Thyroid gland (tissue), 4 donors: ENCODE results near the gene CERCAM. TPM values are rescaled to one million over a fixed set of nuclear protein-coding genes. Genes with fewer than 3 reads are reported as not detected.
A peak's percentile ranks its signal among the peaks of the same experiment; 100 is the strongest.
"Not testable (repeated sequence)": the region's sequence is repeated elsewhere in the genome, so short reads cannot be mapped to it uniquely, and the experiment has no call there.

ENCODE experiments used
- DNase-seq, 2 donors: peaks; one replicate each; pipeline ENCODE4 v3.0.0-alpha.2; 2019
- H3K27ac ChIP-seq, 3 donors: fragments of 200-600 bp; sonication (generic); 1 replicate in 2 of 3; 2 replicates in 1 of 3; pipeline ENCODE4 v1.5.1; 2016 to 2019; ENCODE audit warnings: mild to moderate bottlenecking in 1 of 3, moderate library complexity in 1 of 3
- H3K27me3 ChIP-seq: fragments of 200-600 bp; sonication (generic); one replicate; pipeline ENCODE4 v1.5.1; 2019
- H3K36me3 ChIP-seq, 2 donors: fragments of 200-600 bp; sonication (generic); one replicate each; pipeline ENCODE4 v1.5.1; 2016 to 2019
- H3K4me1 ChIP-seq, 2 donors: fragments of 200-600 bp; sonication (generic); one replicate each; pipeline ENCODE4 v1.5.1; 2017 to 2019
- H3K4me3 ChIP-seq, 3 donors: fragments of 200-600 bp; sonication (generic); replicated peaks in 1 of 3; 1 replicate in 2 of 3; 2 replicates in 1 of 3; pipeline ENCODE4 v1.5.1; 2016; ENCODE audit warnings: mild to moderate bottlenecking in 1 of 3
- H3K9me3 ChIP-seq: fragments of 200-600 bp; sonication (generic); one replicate; pipeline ENCODE4 v1.5.1; 2017
- POLR2A ChIP-seq, 2 donors: fragments of 450-650 bp; IDR thresholded peaks; one replicate each; pipeline ENCODE4 v1.6.1; 2017; ENCODE audit warnings: antibody characterized with exemption in 2 of 2, mild to moderate bottlenecking in 2 of 2, moderate library complexity in 1 of 2
- WGBS, 2 donors: methylation state at CpG; one replicate each; pipeline ENCODE4 v1.1.5; 2017; 5-methylcytosine and 5-hydroxymethylcytosine counted together
- intact Hi-C: fragments of 100-400 bp; cut with DNase I; formaldehyde crosslinking; loops from one replicate; pipeline ENCODE4 v1.15.1; 2023
- total RNA-seq, 4 donors: library from RNA; depleted of rRNA; stranded (reverse); fragments of >200 nt; gene quantifications; one replicate each; pipeline ENCODE4 v1.2.3, GENCODE V29; 2016
- TF ChIP-seq, protein P1 (sequence below), 6 experiments: fragments of 200-600 bp in 3 of 6; fragments of 450-650 bp in 3 of 6; sonication (generic) in 3 of 6; IDR thresholded peaks; one replicate each; pipeline ENCODE4 v1.5.1; 2016 to 2019; ENCODE audit warnings: antibody characterized with exemption in 6 of 6, mild to moderate bottlenecking in 2 of 6, inconsistent platforms in 1 of 6, moderate library complexity in 1 of 6

The CERCAM gene
- total RNA-seq, 4 donors from 2014 or later: 22.3 to 35.4 (median 27.2) TPM

DNA sequence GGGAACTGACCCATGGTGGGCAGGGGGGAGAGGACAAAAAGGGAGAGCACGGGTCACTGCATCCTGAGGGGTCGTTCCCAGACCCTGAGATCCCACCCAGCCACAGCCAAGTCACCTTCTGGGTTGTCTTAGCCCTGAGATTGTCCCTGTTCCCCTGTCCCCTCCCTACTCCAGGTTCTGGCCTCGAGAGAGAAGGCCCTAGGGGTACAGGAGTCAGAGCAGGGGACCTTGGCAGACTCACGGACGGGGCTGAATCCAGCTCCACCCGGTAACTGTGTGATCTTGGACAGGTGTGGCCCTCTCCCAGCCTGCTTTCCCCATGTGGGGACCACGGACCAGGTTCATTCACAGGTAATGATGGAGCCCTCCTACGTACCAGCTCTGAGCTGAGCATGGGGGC is 11.2 kb upstream of the CERCAM start:
- Histone ChIP-seq H3K36me3 (no peaks in the 10 kb centered on the region), H3K27ac (no peak overlapping the region), H3K27me3 (no peaks in the 10 kb centered on the region), H3K4me3 (no peak overlapping the region), H3K4me1 (peaks cover 13 to 14% of the 10 kb centered on the region in 2 donors), H3K9me3 (no peaks in the 10 kb centered on the region)
- TF ChIP-seq POLR2A (IDR thresholded peaks at IDR 0.05): no peak
- TF ChIP-seq, protein P1, sequence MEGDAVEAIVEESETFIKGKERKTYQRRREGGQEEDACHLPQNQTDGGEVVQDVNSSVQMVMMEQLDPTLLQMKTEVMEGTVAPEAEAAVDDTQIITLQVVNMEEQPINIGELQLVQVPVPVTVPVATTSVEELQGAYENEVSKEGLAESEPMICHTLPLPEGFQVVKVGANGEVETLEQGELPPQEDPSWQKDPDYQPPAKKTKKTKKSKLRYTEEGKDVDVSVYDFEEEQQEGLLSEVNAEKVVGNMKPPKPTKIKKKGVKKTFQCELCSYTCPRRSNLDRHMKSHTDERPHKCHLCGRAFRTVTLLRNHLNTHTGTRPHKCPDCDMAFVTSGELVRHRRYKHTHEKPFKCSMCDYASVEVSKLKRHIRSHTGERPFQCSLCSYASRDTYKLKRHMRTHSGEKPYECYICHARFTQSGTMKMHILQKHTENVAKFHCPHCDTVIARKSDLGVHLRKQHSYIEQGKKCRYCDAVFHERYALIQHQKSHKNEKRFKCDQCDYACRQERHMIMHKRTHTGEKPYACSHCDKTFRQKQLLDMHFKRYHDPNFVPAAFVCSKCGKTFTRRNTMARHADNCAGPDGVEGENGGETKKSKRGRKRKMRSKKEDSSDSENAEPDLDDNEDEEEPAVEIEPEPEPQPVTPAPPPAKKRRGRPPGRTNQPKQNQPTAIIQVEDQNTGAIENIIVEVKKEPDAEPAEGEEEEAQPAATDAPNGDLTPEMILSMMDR (IDR thresholded peaks at IDR 0.05): no peak
- intact Hi-C loops: no loop called here
- WGBS, 2 donors: 60 to 69% methylated on average over 3 to 8 of the region's 8 CpGs
- DNase-seq: no peak

DNA sequence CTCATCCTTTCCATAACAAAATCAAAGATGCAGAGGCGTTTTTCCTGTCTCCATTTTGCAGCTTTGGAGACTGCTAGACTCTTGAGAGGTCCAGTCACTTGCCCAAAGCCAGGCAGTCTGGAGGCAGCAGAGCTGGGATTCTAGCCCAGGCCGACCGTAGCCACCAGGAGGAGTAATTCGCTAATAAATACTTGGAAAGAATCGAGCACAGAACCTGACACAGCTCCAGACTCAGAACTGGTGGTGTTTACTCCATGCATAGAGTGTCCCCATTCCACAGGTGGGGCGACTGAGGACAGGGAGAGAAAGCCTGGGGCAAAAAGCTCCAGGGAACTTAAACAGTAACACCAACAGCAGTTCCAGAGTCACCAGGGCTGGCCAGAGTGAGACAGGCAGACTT is 10.7 kb upstream of the CERCAM start:
- WGBS, 2 donors: 58 to 60% methylated on average over 6 of the region's 6 CpGs
- H3K4me3 ChIP-seq: no peak overlapping the region
- H3K36me3 ChIP-seq: no peaks in the 10 kb centered on the region
- no peak for DNase-seq
- no peak overlapping the region for H3K27ac ChIP-seq
- H3K4me1 ChIP-seq: peaks cover 13 to 14% of the 10 kb centered on the region in 2 donors
- no peaks in the 10 kb centered on the region for H3K9me3 ChIP-seq
- TF ChIP-seq, protein P1 (IDR thresholded peaks at IDR 0.05): no peak
- TF ChIP-seq POLR2A (IDR thresholded peaks at IDR 0.05): no peak
- intact Hi-C loops: loop anchor here (5.0 to 10.0 kb wide), 2 partner anchors 48 to 115 kb away; no protein-coding TSS in a partner anchor
- no peaks in the 10 kb centered on the region for H3K27me3 ChIP-seq

DNA sequence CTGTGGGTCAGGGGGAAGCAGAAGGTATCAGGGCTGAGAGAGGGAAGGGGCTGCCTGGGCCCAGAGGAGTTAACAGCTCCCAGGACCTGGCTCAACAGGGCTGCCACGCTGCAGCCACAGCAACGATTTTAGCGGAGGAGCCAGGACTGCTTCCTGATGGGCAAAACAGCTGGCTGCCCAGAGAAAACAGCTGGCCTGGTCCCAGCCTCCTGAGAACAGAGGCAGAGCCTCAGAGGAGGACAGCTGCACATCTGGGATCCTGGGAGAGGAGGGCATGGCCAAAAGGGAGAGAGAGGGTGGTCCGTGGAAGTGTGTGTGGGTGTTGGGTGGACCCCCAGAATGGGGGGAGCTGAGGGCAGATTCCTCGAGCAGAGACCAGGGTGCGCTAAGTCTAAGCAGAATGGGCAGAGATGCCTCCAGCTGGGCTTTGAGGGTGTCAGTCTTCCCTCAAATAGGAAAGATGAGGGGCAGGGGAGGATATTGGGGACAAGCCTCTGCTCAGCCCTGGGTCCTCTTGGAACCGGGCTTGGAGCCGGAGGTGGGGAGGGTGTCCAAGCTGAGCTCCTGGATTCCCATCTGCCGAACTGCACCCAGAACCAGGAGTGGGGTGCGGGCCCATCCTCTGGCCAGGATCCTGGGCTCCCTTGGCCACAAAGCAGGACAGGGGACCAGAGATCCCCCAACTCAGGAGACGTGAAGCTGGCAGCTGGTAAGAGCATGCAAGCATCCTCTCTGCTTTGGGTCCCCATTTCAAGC is 9.1 kb upstream of the CERCAM start:
- TF ChIP-seq, protein P1 (IDR thresholded peaks at IDR 0.05): no peak
- TF ChIP-seq POLR2A (IDR thresholded peaks at IDR 0.05): no peak
- H3K4me1 ChIP-seq: peaks cover 18 to 19% of the 10 kb centered on the region in 2 donors
- H3K36me3 ChIP-seq: no peaks in the 10 kb centered on the region
- intact Hi-C loops: loop anchor here (5.0 to 10.0 kb wide), 2 partner anchors 49 to 117 kb away; no protein-coding TSS in a partner anchor
- WGBS, 2 donors: 56 to 62% methylated on average over 9 to 11 of the region's 11 CpGs
- no peaks in the 10 kb centered on the region for H3K27me3 ChIP-seq
- no peak for DNase-seq
- no peaks in the 10 kb centered on the region for H3K9me3 ChIP-seq
- no peak overlapping the region for H3K4me3 ChIP-seq
- H3K27ac ChIP-seq: no peak overlapping the region

DNA sequence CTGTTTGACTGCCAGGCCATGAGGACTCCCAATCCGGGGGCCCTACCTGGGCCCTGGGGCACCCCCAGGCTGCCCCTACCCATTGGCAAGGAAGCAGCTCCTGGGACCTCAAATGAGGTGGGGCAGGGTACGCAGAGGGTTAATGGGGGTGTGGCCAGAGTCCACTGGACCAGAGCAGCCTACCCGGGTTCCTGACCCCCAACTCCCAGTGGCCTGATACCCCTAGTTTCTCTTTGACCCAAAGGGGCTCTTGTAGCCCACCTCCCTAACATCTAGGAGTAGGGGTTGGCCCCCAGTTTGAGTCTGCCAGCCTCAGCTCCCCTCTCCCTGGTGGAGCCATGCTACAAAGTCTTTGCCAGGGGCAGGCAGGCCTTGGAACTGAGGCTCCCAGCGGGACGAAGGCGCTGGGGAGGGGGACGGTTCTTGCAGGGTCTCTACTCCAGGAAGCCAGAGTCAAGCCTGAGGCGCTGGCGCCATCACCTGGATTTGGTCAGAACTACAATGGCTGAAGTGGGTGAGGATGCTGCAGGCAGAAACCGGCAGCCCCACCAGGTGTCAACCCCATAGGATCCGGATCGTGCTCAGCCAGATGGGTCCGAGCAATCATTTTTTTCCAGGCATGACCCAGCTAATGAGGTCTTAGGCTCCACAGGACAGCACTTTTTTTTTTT is 8.4 kb upstream of the CERCAM start:
- Histone ChIP-seq H3K4me1 (peaks cover 13% of the 10 kb centered on the region in 2 donors), H3K36me3 (no peaks in the 10 kb centered on the region), H3K4me3 (no peak overlapping the region), H3K27ac (no peak overlapping the region), H3K9me3 (no peaks in the 10 kb centered on the region), H3K27me3 (no peaks in the 10 kb centered on the region)
- peak; percentile 40 to 57 for DNase-seq
- no peak for TF ChIP-seq POLR2A (IDR thresholded peaks at IDR 0.05)
- TF ChIP-seq, protein P1 (IDR thresholded peaks at IDR 0.05): peak; percentile 38 to 63 (median 46)
- intact Hi-C loops: loop anchor here (5.0 to 10.0 kb wide), 2 partner anchors 50 to 117 kb away; no protein-coding TSS in a partner anchor
- WGBS, 2 donors: 18 to 21% methylated on average over 12 to 13 of the region's 13 CpGs

DNA sequence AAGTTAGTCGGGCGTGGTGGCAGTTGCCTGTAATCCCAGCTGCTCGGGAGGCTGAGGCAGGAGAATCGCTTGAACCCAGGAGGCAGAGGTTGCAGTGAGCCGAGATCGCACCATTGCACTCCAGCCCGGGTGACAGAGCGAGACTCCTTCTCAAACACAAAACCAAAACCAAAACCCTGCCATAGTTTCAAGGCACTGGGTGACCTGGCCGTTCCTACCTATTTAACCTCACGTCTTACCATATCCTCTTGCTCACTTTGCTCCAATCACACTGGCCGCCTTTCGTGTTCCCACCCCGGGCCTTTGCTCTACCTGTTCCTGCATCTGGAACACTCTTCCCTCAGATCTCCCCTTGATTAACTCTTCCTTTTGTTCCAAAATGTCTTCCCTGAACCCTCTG is 6.9 kb upstream of the CERCAM start:
- not testable (repeated sequence) for DNase-seq, H3K4me1 ChIP-seq, H3K36me3 ChIP-seq, H3K27me3 ChIP-seq, H3K9me3 ChIP-seq, H3K4me3 ChIP-seq, H3K27ac ChIP-seq
- WGBS, 2 donors: 83 to 89% methylated on average over 13 of the region's 13 CpGs
- intact Hi-C loops: loop anchor here (5.0 to 10.0 kb wide), 2 partner anchors 51 to 119 kb away; no protein-coding TSS in a partner anchor
